OCI-LY1 (cell line): ENCODE measurements around the gene POLR3F.

Experiments
- EZH2 ChIP-seq: fragments of 200-600 bp; sonication (generic), shearing (Covaris generic); IDR thresholded peaks from 2 replicates; pipeline ENCODE4 v1.8.0; 2017; ENCODE audit warnings: borderline replicate concordance, mixed run types, mild to moderate bottlenecking, antibody characterized with exemption, low read length, moderate library complexity, mixed read lengths
- TF ChIP-seq, protein P1 (sequence below): fragments of 200-600 bp; sonication (generic), shearing (Covaris generic); IDR thresholded peaks from 2 replicates; pipeline ENCODE4 v1.5.1; 2017; ENCODE audit warnings: mild to moderate bottlenecking, antibody characterized with exemption, low read length, moderate library complexity, mixed read lengths

DNA sequence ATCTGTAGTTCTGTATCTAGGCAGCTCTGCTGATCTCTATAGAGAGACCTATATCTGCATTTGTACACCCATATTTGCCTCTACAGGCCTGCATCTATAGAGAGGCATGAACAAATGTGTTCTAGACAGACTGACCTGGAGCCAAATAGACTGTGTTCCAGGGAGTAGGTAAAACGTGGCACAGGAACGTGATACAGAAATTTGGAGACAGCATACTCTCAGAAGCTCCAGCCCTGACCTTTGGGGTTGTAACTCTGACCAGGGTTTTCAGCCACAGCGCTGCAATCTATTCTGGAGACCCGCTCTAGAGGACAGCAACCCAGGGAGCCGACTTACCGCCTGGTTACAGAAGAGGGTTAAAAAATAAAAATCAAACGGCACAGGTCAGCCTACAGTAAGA is 28.9 kb downstream of the POLR3F start:
- TF ChIP-seq EZH2 = no peak
- TF ChIP-seq, protein P1, sequence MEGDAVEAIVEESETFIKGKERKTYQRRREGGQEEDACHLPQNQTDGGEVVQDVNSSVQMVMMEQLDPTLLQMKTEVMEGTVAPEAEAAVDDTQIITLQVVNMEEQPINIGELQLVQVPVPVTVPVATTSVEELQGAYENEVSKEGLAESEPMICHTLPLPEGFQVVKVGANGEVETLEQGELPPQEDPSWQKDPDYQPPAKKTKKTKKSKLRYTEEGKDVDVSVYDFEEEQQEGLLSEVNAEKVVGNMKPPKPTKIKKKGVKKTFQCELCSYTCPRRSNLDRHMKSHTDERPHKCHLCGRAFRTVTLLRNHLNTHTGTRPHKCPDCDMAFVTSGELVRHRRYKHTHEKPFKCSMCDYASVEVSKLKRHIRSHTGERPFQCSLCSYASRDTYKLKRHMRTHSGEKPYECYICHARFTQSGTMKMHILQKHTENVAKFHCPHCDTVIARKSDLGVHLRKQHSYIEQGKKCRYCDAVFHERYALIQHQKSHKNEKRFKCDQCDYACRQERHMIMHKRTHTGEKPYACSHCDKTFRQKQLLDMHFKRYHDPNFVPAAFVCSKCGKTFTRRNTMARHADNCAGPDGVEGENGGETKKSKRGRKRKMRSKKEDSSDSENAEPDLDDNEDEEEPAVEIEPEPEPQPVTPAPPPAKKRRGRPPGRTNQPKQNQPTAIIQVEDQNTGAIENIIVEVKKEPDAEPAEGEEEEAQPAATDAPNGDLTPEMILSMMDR = no peak
